GM18507 (cell line): ENCODE data around the gene C4orf50.
A peak's percentile ranks its signal among the peaks of the same experiment; 100 is the strongest.
"Not testable (repeated sequence)": the region's sequence is repeated elsewhere in the genome, so short reads cannot be mapped to it uniquely, and the experiment has no call there.

Experiments used
- DNase-seq: peaks from one replicate; pipeline ENCODE4 v3.0.0; 2011; ENCODE audit warnings: low read depth; ENCODE audit not compliant: insufficient read length; ENCODE audit errors: extremely low spot score
- FAIRE-seq: peaks from 2 replicates; lab custom pipeline; 2011; peaks lifted over from hg19 to GRCh38; lab: Jason Lieb, UNC

Gene C4orf50

DNA sequence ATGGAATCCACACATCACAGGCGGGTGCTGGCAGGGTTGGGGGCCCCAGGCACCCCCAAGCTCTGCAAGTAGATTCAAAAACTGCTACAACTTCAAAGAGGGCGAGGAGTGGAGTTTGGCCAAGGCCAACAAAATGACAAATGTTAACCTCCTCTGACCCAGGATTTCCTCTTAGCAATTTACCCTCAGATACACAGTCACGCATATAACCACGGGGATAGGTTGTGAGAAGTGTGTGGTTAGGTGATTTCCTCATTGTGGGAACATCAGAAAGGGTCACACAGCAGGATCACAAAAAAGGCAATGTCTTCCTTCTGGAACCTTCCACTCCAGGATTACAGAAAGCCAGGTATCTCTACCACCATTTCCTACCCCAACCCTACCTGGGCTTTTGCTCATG lies 62.4 kb downstream of the C4orf50 start:
- DNase-seq (no peak), FAIRE-seq (peak; percentile 54)

DNA sequence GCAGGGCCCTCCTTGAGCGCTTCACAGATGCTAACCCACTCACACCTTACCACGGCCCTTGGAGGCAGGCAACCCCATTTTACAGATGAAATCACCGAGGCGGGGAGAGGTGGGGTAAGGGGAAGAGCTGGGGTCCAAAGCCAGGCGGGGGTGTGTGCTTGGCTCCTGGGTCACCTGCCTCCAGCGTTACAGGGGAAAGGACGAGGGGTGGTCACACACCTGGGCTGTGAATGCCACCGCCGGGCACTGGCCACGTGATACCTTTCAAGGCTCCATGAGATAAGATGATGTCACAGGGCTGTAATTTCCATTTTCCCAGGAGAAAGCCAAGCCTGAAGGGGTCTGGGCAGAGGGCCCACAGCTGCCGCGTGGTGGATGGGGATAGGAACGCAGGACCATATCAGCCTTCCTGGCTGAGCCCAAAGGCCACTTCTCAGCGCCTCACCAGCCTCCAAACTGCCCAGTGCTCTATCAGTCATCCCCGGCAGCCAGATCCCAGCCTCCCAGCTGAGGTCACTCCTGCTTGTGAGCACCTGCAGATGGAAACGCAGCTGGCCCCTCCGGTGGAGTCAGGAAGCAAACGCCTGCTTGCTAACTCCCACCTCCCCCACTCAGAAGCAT lies 62.9 kb downstream of the C4orf50 start:
- no peak for FAIRE-seq
- no peak for DNase-seq

DNA sequence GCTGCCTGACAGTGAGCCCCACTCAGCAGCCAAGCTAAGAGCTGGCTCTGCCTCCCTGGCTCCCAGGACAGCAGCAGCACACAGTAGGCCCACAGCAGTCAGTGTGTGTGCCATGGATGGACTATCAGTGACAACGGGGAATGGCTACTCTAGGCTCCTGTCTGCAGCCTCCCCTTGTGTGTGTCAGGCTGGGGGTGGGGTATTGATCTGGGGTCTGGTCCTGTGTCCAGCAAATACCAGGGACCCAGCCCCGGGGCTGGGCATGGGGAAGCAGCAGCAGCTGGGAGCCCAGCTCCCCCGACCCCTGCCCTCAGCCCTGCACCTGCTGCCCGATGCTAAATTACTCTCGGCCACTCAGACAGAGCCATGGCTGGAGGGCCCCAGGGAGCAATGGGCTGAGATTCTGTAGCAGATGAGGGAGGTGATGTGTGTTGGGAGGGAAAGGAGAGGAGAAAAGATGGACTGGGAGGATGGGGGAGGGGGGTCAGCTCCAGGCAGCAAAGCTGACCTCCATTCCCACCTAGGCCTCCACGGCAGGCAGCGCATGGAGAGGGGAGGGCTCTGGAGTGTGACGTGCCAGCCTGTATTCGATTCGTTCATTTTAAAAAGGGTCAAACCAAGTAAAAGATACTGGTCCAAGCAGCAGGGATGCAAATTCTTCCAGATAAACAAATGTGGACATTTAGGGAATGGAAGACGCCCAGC lies 64.0 kb downstream of the C4orf50 start:
- FAIRE-seq (no peak), DNase-seq (no peak)

DNA sequence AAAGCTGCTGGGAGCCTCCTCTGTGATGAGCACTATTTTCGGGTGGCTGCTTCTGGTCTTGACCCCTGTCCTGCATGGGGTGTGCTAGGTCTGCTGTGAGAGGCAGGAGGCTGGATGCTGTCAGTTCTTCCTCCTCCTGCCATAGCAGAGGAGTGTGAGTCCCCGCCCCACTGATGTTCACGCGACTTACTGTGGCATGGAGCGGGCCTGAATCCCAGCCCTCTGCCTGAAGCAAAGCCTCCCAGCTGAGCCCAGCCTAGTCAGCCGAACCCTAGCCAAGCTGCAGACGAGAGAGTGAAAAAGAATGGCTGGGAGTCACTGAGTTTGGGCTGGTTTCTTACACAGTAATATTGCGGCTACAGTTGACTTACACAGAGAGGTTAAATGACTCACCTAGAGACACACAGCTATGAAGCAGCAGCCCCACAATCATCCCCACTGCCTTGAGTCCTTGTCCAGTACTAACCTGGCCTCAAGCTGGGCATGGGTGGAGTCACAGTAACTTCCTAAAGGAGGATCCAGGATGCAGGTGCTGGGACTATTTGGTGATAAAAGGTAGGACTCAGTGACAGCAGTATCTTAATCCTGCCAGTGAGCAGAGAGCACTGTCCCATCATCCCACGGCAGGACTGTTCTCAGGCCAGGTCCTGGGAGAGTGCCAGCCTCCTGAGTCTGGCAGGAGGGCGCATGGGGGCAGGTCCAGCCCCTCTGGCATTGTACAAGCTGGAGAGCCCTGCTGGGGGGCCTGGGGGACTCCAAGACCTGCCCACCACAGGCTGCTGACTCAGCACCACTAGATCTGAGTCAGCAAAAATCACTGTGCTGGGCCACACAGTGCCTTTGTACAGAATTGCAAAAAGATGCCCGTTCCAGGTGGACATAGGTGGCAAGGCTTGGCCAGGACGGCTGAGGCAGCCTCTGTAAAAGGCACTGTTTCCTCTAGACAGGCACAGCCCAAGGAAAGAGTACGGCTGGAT lies 65.0 kb downstream of the C4orf50 start:
- DNase-seq: no peak
- FAIRE-seq: no peak

DNA sequence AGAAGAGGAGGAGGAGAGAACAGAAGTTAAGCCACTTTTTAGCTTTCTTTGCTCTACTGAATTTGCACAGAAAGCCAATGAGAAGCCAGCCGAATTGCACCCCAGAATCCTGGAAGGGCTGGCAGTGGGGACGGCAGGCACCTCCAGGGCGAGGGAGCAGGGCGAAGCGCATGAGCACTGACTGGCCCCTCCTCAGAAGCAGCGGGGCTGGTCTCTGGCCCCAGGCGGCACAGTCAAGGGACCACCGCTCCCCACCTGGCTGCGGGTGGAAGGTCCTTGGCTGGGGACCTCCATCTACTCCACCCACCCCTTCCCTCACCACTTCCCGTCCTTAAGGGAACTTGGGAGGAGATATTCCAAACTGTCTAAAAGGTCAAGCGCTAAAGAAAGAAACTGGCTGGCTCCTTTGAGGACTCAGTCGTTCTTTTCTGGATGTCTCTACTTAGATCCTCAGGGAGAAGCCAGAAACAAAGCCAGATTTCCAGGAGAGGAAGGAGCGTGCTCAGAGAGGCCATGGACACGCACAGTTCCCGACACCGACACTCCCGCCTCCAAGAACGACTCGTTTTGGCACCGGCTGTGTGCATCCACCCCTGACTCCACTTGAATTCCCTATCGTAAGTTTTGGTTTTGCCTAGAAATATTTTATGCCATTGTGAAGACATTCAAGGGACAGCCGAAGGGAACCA lies 65.8 kb downstream of the C4orf50 start:
- FAIRE-seq (no peak), DNase-seq (no peak)

DNA sequence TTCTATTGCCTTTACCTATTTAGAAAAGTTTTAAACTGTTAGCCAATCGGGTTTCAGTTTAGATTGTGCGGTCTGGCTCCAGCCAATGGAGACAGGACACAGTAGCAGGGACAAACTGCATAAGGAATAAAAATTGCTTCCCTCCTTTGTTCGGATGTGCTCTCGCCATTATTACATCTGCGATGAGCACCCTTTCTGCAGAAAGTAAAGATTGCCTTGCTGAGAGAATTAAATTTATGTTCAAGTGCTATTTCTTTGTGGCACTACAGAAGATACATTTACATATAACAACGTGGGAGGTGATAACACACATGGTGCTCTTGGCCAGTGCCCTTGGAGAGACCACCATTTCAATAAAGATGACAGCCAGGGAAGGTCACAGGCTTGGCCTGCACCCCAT lies 71.6 kb downstream of the C4orf50 start:
- not testable (repeated sequence) for FAIRE-seq

DNA sequence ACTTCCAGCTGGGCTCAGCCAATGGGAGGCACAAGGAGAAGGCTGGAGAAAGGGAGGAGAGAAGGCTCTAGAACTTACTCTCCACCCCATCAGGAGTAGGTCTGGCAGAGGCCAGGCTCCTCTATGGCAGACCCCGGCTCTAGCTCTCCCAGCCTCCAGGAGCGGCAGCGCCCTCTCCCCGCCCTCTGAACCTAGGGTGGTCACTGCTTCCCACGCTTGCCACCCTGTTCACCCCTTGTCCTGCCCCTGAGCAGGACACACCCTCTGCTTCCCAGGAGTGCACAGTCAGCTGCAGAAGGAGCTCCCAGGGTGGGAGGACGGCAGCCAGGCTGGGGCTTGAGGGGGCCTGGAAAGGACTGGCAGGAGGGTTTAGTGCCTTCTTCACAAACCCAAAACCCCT lies 72.3 kb downstream of the C4orf50 start:
- FAIRE-seq (no peak), DNase-seq (no peak)

More for the DNA sequence above, 71.6 kb downstream of the C4orf50 start:
- DNase-seq: not testable (repeated sequence)

DNA sequence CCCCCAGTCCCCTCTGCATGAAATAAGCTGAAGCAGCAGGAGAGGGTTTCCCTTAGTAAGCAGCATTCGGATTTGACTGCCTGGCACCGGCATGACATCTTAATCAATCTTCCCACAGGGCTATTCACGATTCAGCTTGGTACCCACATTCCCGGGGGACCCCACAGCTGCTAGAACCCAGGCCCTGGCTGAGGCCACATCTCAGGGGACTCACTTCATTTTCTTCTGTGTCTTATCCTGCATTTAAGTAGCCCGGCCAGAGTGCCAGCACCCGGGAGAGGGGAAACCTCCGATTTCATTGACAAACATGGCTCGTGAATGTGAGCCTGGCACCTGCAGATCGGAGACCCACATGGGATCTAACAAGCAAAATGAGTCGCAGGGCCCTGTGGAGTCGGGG lies 73.1 kb downstream of the C4orf50 start:
- no peak for FAIRE-seq
- DNase-seq: no peak

DNA sequence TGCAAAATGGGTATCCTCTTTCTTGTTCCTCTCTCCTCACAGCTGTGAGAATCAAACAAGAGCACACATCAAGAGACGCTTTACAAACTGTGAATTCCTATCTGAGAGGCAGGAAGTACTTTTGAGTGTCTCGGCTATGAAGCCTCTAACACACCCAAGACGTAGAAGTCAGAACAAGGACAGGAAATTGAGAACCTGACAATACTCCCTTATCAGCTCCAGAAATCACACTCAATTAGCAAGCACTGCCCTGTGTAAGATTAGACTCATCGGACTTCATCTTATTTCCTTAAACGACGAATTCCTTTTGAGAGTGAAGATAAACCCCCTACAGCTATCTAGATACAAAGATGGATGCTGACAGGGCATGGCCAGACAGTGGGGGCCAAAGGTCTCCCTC lies 74.7 kb downstream of the C4orf50 start:
- FAIRE-seq (no peak), DNase-seq (no peak)

DNA sequence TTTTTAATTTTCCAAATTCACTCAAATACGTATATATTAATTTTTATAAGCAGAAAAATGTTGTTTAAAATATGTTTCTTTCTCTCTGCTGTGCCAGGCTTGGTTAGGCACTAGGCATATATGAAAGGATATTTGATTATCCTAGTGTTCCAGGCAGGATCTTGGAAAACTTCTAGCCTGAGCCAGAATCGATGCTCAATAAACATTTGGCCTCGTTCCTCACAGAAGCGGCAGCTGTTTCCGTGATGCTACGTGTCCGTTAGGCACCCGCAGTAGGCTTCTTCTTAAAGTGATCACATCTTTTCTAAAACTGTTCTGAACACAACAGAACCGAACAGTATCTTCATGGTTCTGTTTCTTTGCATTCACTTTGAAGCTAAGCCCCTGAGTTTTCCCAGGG lies 75.3 kb downstream of the C4orf50 start:
- no peak for DNase-seq
- no peak for FAIRE-seq

DNA sequence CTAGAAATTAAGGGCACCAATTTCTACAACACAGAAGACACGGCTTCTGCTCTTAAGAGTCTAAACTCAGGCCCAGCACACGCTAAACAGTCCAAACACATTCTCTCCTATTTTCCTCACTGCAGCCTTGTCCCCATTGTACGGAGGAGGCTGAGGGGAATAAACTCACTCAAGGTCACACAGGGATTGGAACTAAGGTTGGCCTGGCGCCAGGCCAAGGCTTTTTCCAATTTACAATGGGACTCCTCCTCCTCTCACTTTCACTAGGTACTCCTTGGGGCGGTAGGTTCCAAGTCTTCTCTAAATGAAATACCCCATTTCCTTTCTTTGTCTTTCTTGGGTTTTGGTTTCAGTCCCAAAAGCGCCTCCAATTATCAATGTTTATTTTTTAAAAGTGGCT lies 76.6 kb downstream of the C4orf50 start:
- FAIRE-seq (no peak), DNase-seq (no peak)

DNA sequence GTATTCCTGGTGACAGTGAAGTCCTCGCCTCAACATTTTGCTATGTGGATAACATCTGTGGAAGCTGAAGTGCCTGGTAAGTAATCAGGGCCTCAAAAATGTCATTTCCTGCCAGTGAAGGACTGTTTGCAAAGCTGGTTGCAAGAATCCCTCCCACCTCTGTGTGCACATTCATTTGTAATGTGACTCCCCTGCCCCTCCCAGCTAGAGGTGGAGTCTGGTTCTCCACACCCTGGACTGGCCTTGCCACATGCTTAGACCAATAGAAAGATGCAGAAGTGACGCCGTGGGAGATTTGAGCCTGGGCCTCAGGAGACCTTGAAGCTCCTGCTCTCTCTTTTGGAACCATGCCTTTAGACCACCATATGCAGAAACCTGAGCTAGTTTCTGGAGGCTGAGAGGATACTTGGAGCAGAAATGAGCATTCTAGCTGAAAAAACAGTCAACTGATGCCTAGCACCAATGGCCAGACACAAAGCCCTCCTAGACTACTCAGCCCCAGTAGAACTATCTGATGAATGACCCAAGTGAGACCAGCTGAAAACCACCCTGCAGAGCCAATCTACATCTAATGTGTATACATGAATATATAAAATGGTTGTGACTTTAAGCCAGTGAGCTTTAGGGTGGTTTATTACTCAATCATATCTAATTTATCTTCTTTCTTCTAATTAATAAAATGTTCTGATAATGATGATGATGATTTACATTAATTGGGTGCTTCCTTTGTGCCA lies 77.6 kb downstream of the C4orf50 start:
- no peak for DNase-seq
- no peak for FAIRE-seq

DNA sequence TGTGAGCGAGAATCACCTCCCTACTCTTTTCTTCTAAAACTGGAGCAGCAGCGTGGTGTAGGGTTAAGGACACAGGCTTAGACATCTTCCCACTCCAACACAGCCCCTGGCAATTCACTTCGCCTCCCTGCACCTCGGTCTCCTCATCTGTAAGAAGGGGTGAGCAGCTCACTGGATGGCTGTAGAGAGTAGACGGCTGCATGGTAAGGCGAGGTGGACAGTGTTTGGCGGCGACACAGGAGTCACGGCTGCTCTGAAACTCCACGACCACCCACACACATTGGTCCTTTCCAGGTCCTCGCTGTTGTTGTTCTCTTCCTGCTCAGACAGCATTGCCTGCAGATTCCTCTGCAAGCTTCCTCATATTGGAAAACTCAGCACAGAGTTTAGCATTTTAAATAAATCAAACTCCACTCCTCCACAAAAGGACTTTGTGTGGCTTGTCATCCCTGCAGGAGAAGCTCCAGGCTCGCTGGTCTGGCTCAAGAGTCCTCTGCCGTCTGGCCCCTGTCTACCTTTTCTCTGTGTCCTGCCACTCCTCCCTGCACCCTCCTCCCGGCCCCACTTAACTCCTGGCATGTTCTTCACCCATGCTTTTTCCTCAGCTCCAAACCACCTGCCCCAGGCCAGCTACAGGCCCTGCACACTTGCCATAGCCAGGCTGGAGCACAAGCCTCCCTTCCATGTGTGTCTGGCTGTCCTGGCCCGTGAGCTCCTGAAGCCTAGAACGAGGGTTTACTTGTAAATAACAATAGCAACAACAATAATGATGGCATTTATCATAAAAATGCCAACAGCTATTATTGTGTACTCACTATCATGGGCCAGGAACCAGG lies 84.0 kb downstream of the C4orf50 start:
- no peak for DNase-seq
- FAIRE-seq: no peak

DNA sequence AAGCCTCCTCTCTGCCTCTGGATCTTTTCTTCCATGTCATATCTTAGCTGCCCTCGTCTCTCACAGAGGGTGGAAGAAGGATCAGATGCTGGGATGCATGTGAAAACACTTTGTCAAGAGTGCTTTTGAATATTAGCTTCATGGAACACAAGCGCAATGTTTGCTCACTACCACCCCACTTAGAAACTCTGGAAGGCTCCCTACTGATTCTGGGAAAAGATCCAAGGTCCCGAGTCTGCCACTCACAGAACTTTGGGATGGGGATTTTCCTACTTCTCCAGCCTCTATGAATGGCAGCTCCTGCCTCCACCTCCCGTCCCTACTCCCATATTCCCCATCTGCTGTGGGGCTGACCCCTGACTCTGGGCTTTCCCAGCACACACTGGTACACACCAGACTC lies 85.1 kb downstream of the C4orf50 start:
- DNase-seq: no peak

DNA sequence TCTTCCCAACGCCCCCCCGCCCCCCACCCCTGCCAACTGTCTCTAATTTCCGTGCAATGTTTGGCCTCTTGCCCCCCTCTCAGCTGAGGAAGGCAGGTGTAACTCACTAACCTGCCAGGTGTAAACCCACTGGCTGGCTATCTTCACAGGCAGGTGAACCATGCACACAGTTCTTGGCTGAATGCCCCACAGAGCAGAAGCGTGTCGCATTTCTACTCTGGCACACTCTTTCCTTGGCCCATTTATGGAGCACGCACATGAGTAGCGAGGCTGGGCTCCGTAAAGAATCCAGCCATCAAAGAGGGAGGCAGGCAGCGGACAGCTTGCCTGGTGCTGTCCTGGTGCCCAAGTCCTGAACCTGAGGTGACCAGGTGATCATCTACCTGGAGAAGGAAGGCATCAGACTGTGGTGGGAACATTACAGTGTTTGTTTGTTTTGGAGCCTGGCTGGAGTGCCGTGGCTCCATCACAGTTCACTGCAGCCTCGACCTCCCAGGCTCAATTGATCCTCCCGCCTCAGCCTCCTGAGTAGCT lies 86.1 kb downstream of the C4orf50 start:
- no peak for DNase-seq

More for the DNA sequence above, 85.1 kb downstream of the C4orf50 start:
- no peak for FAIRE-seq

DNA sequence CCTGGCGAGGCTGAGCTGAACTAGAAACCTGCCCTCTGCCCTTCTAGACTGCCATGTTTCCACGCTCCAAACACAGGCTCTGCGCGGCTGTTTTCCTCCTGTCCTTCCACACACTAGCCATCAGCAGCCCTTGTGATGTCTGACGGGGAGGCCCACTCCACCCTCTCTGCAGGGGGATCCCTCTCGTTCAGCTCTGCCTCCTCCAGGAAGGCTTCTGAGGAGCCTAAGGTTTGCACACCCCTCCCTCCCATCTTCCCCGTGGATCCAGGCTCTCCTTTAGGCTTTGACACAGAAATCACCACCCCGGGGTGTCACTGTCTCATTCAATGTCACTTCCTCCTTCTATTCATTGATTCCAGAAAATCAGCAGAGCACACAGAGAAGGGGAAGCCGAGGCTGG lies 86.7 kb downstream of the C4orf50 start:
- DNase-seq (no peak), FAIRE-seq (no peak)

More for the DNA sequence above, 86.1 kb downstream of the C4orf50 start:
- no peak for FAIRE-seq

DNA sequence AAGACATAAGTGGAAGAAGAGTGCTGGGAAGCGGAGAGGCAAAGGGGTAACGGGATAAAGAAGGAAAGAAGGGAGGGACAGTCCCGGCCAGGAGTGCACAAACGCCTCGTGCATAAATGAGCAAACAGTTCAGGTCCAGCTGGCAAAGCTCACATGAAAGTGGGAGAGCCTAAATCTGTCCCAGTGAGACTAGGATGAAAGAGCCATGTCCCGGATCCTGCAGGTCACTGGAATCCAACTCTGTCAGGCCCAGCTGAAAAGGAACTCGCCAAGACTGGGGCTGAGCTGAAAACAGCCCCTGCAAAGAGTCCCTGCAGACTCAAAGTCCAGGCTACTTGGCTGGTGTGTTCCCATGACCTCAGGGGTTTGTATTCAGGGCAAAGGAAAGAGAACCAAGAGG lies 87.4 kb downstream of the C4orf50 start:
- FAIRE-seq (no peak), DNase-seq (no peak)

DNA sequence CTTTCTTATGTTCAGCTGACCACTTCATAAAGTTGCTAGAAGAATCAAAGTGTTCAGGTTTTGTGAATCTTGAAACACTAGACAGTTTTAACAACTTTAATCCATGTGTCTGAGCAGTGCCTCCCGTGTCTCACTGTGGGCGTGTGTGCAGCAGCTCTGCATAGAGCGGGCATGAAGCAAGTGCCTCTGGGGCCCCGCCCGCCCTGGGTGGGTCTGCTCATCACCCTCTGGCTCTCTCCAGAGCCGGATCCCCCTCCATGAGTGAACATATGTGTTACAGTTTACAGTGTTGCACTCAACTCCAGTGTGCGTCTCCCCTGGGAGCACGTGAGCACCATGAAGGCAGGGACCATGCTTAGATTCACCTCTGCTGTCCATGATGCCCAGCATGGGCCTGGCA lies 87.8 kb downstream of the C4orf50 start:
- FAIRE-seq: no peak

More for the DNA sequence above, 87.8 kb downstream of the C4orf50 start:
- no peak for DNase-seq
